Measurements from ENCODE around the gene NFATC1. TPM values are rescaled to one million over a fixed set of nuclear protein-coding genes. Genes with fewer than 3 reads are reported as not detected.

NFATC1 gene
- total and polyA plus RNA-seq, 5 donors from 2014 or later: 13.1 to 64.7 (median 19.8) TPM

GRCh38 chr18:79438898-79439627 is 43.3 kb downstream of the NFATC1 start:
- H3K36me3 Mint-ChIP-seq: peaks cover 11% of the 10 kb centered on the region
- H3K27me3 Mint-ChIP-seq: no peaks in the 10 kb centered on the region
- H3K27ac Mint-ChIP-seq: peak overlapping the region in 2 of 3 donors; percentile 42 to 82
- peak in 2 of 3 donors; percentile 6 to 16 for DNase-seq
- H3K9me3 ChIP-seq (ENCODE audit: control insufficient read depth in 2 of 2, low read length in 2 of 2): no peaks in the 10 kb centered on the region
- no peak overlapping the region for H3K4me3 ChIP-seq (ENCODE audit: low read depth, low read length)
- no peak overlapping the region for H3K27ac ChIP-seq (ENCODE audit: insufficient read depth, low read length, poor library complexity, severe bottlenecking)
- peaks cover 17% of the 10 kb centered on the region for H3K4me1 ChIP-seq (ENCODE audit: control insufficient read depth, insufficient read depth, low read length, poor library complexity, severe bottlenecking)
- H3K27me3 ChIP-seq (ENCODE audit: control insufficient read depth, insufficient read depth, low read length): no peaks in the 10 kb centered on the region
- no peaks in the 10 kb centered on the region for H3K9me3 Mint-ChIP-seq
- no peak for ATAC-seq (ENCODE audit: low read depth in 2 of 2)
- H3K4me3 Mint-ChIP-seq: no peak overlapping the region
- peaks cover 0 to 53% (median 13%) of the 10 kb centered on the region in 4 donors for H3K4me1 Mint-ChIP-seq
- peaks cover 29% of the 10 kb centered on the region for H3K36me3 ChIP-seq (ENCODE audit: control insufficient read depth, insufficient read depth, low read length)

GRCh38 chr18:79439628-79440023 is 43.9 kb downstream of the NFATC1 start:
- Histone ChIP-seq H3K4me3 (ENCODE audit: low read depth, low read length) (no peak overlapping the region), H3K36me3 (ENCODE audit: control insufficient read depth, insufficient read depth, low read length) (peaks cover 23% of the 10 kb centered on the region), H3K9me3 (ENCODE audit: control insufficient read depth in 2 of 2, low read length in 2 of 2) (no peaks in the 10 kb centered on the region), H3K4me1 (ENCODE audit: control insufficient read depth, insufficient read depth, low read length, poor library complexity, severe bottlenecking) (peaks cover 16% of the 10 kb centered on the region), H3K27ac (ENCODE audit: insufficient read depth, low read length, poor library complexity, severe bottlenecking) (no peak overlapping the region), H3K27me3 (ENCODE audit: control insufficient read depth, insufficient read depth, low read length) (no peaks in the 10 kb centered on the region)
- no peak for DNase-seq
- no peak for ATAC-seq (ENCODE audit: low read depth in 2 of 2)
- H3K27me3 Mint-ChIP-seq: no peaks in the 10 kb centered on the region
- peak overlapping the region in 1 of 4 donors; percentile 3 for H3K4me3 Mint-ChIP-seq
- peaks cover 0 to 50% (median 12%) of the 10 kb centered on the region in 4 donors for H3K4me1 Mint-ChIP-seq
- peak overlapping the region; percentile 38 to 82 (median 42) for H3K27ac Mint-ChIP-seq
- H3K36me3 Mint-ChIP-seq: peaks cover 11% of the 10 kb centered on the region
- H3K9me3 Mint-ChIP-seq: no peaks in the 10 kb centered on the region

- ATAC-seq (ENCODE audit: low read depth in 2 of 2) (no peak), DNase-seq (no peak)
- H3K9me3 Mint-ChIP-seq: no peaks in the 10 kb centered on the region
- no peak overlapping the region for H3K4me3 ChIP-seq (ENCODE audit: low read depth, low read length)
- H3K36me3 Mint-ChIP-seq: peaks cover 5% of the 10 kb centered on the region
- no peak overlapping the region for H3K27ac ChIP-seq (ENCODE audit: insufficient read depth, low read length, poor library complexity, severe bottlenecking)
- H3K4me3 Mint-ChIP-seq: no peak overlapping the region
- H3K27ac Mint-ChIP-seq: peak overlapping the region in 1 of 3 donors; percentile 48
- peaks cover 0 to 47% (median 9%) of the 10 kb centered on the region in 4 donors for H3K4me1 Mint-ChIP-seq
- no peaks in the 10 kb centered on the region for H3K27me3 Mint-ChIP-seq
- peaks cover 9% of the 10 kb centered on the region for H3K4me1 ChIP-seq (ENCODE audit: control insufficient read depth, insufficient read depth, low read length, poor library complexity, severe bottlenecking)
- H3K36me3 ChIP-seq (ENCODE audit: control insufficient read depth, insufficient read depth, low read length): peaks cover 18% of the 10 kb centered on the region
- H3K9me3 ChIP-seq (ENCODE audit: control insufficient read depth in 2 of 2, low read length in 2 of 2): no peaks in the 10 kb centered on the region
- H3K27me3 ChIP-seq (ENCODE audit: control insufficient read depth, insufficient read depth, low read length): no peaks in the 10 kb centered on the region
Observed at GRCh38 chr18:79440316-79441110, 44.8 kb downstream of the NFATC1 start.

- Histone ChIP-seq H3K4me3 (ENCODE audit: low read depth, low read length) (no peak overlapping the region), H3K9me3 (ENCODE audit: control insufficient read depth in 2 of 2, low read length in 2 of 2) (no peaks in the 10 kb centered on the region), H3K36me3 (ENCODE audit: control insufficient read depth, insufficient read depth, low read length) (peaks cover 15% of the 10 kb centered on the region), H3K4me1 (ENCODE audit: control insufficient read depth, insufficient read depth, low read length, poor library complexity, severe bottlenecking) (peaks cover 2% of the 10 kb centered on the region), H3K27ac (ENCODE audit: insufficient read depth, low read length, poor library complexity, severe bottlenecking) (no peak overlapping the region), H3K27me3 (ENCODE audit: control insufficient read depth, insufficient read depth, low read length) (no peaks in the 10 kb centered on the region)
- DNase-seq: no peak
- Mint-ChIP-seq H3K9me3 (no peaks in the 10 kb centered on the region), H3K36me3 (peaks cover 5% of the 10 kb centered on the region), H3K4me1 (peaks cover 0 to 45% (median 7%) of the 10 kb centered on the region in 4 donors), H3K27me3 (no peaks in the 10 kb centered on the region), H3K27ac (no peak overlapping the region), H3K4me3 (no peak overlapping the region)
- ATAC-seq (ENCODE audit: low read depth in 2 of 2): no peak
Observed at GRCh38 chr18:79441420-79441819, 45.7 kb downstream of the NFATC1 start.

- H3K4me1 Mint-ChIP-seq: peaks cover 0 to 48% (median 10%) of the 10 kb centered on the region in 4 donors
- no peaks in the 10 kb centered on the region for H3K4me1 ChIP-seq (ENCODE audit: control insufficient read depth, insufficient read depth, low read length, poor library complexity, severe bottlenecking)
- no peak overlapping the region for H3K4me3 Mint-ChIP-seq
- no peak overlapping the region for H3K4me3 ChIP-seq (ENCODE audit: low read depth, low read length)
- ATAC-seq (ENCODE audit: low read depth in 2 of 2) (no peak), DNase-seq (no peak)
- peaks cover 16% of the 10 kb centered on the region for H3K36me3 ChIP-seq (ENCODE audit: control insufficient read depth, insufficient read depth, low read length)
- H3K27ac Mint-ChIP-seq: peak overlapping the region in 1 of 3 donors; percentile 56
- H3K9me3 ChIP-seq (ENCODE audit: control insufficient read depth in 2 of 2, low read length in 2 of 2): no peaks in the 10 kb centered on the region
- no peak overlapping the region for H3K27ac ChIP-seq (ENCODE audit: insufficient read depth, low read length, poor library complexity, severe bottlenecking)
- no peaks in the 10 kb centered on the region for H3K27me3 ChIP-seq (ENCODE audit: control insufficient read depth, insufficient read depth, low read length)
- H3K9me3 Mint-ChIP-seq: no peaks in the 10 kb centered on the region
- no peaks in the 10 kb centered on the region for H3K27me3 Mint-ChIP-seq
- H3K36me3 Mint-ChIP-seq: peaks cover 8% of the 10 kb centered on the region
Observed at GRCh38 chr18:79442508-79443221, 46.9 kb downstream of the NFATC1 start.

- peaks cover 0 to 23% (median 6%) of the 10 kb centered on the region in 4 donors for H3K4me1 Mint-ChIP-seq
- no peak for DNase-seq
- H3K4me3 Mint-ChIP-seq: no peak overlapping the region
- H3K9me3 ChIP-seq (ENCODE audit: control insufficient read depth in 2 of 2, low read length in 2 of 2): no peaks in the 10 kb centered on the region
- peaks cover 16% of the 10 kb centered on the region for H3K36me3 ChIP-seq (ENCODE audit: control insufficient read depth, insufficient read depth, low read length)
- no peak overlapping the region for H3K4me3 ChIP-seq (ENCODE audit: low read depth, low read length)
- H3K27ac Mint-ChIP-seq: no peak overlapping the region
- ATAC-seq (ENCODE audit: low read depth in 2 of 2): no peak
- peaks cover 8% of the 10 kb centered on the region for H3K36me3 Mint-ChIP-seq
- H3K27me3 Mint-ChIP-seq: no peaks in the 10 kb centered on the region
- H3K27me3 ChIP-seq (ENCODE audit: control insufficient read depth, insufficient read depth, low read length): no peaks in the 10 kb centered on the region
- no peaks in the 10 kb centered on the region for H3K4me1 ChIP-seq (ENCODE audit: control insufficient read depth, insufficient read depth, low read length, poor library complexity, severe bottlenecking)
- H3K9me3 Mint-ChIP-seq: no peaks in the 10 kb centered on the region
- H3K27ac ChIP-seq (ENCODE audit: insufficient read depth, low read length, poor library complexity, severe bottlenecking): no peak overlapping the region
Observed at GRCh38 chr18:79445221-79445620, 49.5 kb downstream of the NFATC1 start.

- H3K27me3 ChIP-seq (ENCODE audit: control insufficient read depth, insufficient read depth, low read length): no peaks in the 10 kb centered on the region
- Mint-ChIP-seq H3K27me3 (no peaks in the 10 kb centered on the region), H3K9me3 (no peaks in the 10 kb centered on the region), H3K4me1 (peaks cover 0 to 23% (median 6%) of the 10 kb centered on the region in 4 donors), H3K27ac (peak overlapping the region in 1 of 3 donors; percentile 71), H3K4me3 (no peak overlapping the region), H3K36me3 (peaks cover 8% of the 10 kb centered on the region)
- DNase-seq (no peak), ATAC-seq (ENCODE audit: low read depth in 2 of 2) (no peak)
- no peaks in the 10 kb centered on the region for H3K4me1 ChIP-seq (ENCODE audit: control insufficient read depth, insufficient read depth, low read length, poor library complexity, severe bottlenecking)
- peaks cover 19% of the 10 kb centered on the region for H3K36me3 ChIP-seq (ENCODE audit: control insufficient read depth, insufficient read depth, low read length)
- H3K4me3 ChIP-seq (ENCODE audit: low read depth, low read length): no peak overlapping the region
- no peak overlapping the region for H3K27ac ChIP-seq (ENCODE audit: insufficient read depth, low read length, poor library complexity, severe bottlenecking)
- no peaks in the 10 kb centered on the region for H3K9me3 ChIP-seq (ENCODE audit: control insufficient read depth in 2 of 2, low read length in 2 of 2)
Observed at GRCh38 chr18:79445696-79446561, 50.2 kb downstream of the NFATC1 start.
